K562 (cell line): ENCODE results near the gene SPACA9. TPM values are rescaled to one million over a fixed set of nuclear protein-coding genes. Genes with fewer than 3 reads are reported as not detected.

Experiments
- ATAC-seq: fragments of 200-7000 bp; cut with Tn5 transposase; 3 replicates; pipeline ENCODE4 v1.9.1; 2020; ENCODE audit warnings: moderate library complexity
- BruUV-seq: library from RNA; stranded (reverse); fragments of 400-500 nt; replicated peaks from 2 replicates; lab custom pipeline; 2021; lab: Mats Ljungman, UMichigan
- CTCF ChIA-PET: fragments of 300-600 bp; formaldehyde crosslinking; extraction: SDS; loops from one replicate; lab custom pipeline; 2021; ENCODE audit warnings: low intra/inter-chr PET ratio; lab: Yijun Ruan, JAX
- POLR2A ChIA-PET: fragments of 300-600, 350-650 bp; sonication (Branson Sonifier 250); formaldehyde crosslinking; extraction: SDS; loops from one replicate; lab custom pipeline; 2021; ENCODE audit warnings: antibody characterized with exemption, inconsistent platforms; lab: Yijun Ruan, JAX
- DNase-seq, 4 experiments: peaks; one replicate each; pipeline versions ENCODE4 v3.0.0 to v3.0.0-alpha.2; 2011 to 2018; ENCODE audit warnings: low spot score in 3 of 4, mixed read lengths in 3 of 4; ENCODE audit errors: extremely low read depth in 1 of 4
- FAIRE-seq: peaks from 2 replicates; lab custom pipeline; 2011; peaks lifted over from hg19 to GRCh38; lab: Jason Lieb, UNC
- H2AFZ ChIP-seq: 2 replicates; pipeline ENCODE4 v1.6.0; 2011; ENCODE audit warnings: low read depth, low read length, control low read depth, inconsistent platforms
- H3K27ac ChIP-seq: fragments of 200-600 bp; 3 replicates; pipeline ENCODE4 v1.8.0; 2011; ENCODE audit warnings: low read depth, mild to moderate bottlenecking, control low read depth, inconsistent platforms, low read length, moderate library complexity, mixed read lengths; ENCODE audit errors: extremely low read depth
- H3K27me3 ChIP-seq, 2 experiments: fragments of 300-600 bp in 1 of 2; 2 replicates in 1 of 2; 3 replicates in 1 of 2; pipeline versions ENCODE4 v1.6.0 to v1.8.0; 2011; ENCODE audit warnings: inconsistent platforms in 2 of 2, low read length in 2 of 2, mild to moderate bottlenecking in 1 of 2, mixed read lengths in 1 of 2, moderate library complexity in 1 of 2; ENCODE audit not compliant: control insufficient read depth in 2 of 2, insufficient read depth in 2 of 2
- H3K36me3 ChIP-seq: fragments of 300-600 bp; 3 replicates; pipeline ENCODE4 v1.8.0; 2011; ENCODE audit warnings: mild to moderate bottlenecking, low read length, inconsistent platforms; ENCODE audit not compliant: control insufficient read depth, insufficient read depth
- H3K4me1 ChIP-seq, 2 experiments: fragments of 200-600 bp in 1 of 2; replicated peaks in 1 of 2; 2 replicates in 1 of 2; 3 replicates in 1 of 2; pipeline versions ENCODE4 v1.5.1 to v1.8.0; 2011; ENCODE audit warnings: inconsistent platforms in 2 of 2, low read length in 2 of 2, mild to moderate bottlenecking in 1 of 2, mixed read lengths in 1 of 2, moderate library complexity in 1 of 2; ENCODE audit not compliant: control insufficient read depth in 2 of 2, insufficient read depth in 2 of 2
- H3K4me2 ChIP-seq: 2 replicates; pipeline ENCODE4 v1.6.1; 2011; ENCODE audit warnings: low read length, control low read depth, inconsistent platforms, mixed read lengths; ENCODE audit not compliant: insufficient read depth
- H3K4me3 ChIP-seq: fragments of 200-600 bp; sonication (generic), shearing (Covaris generic); 2 replicates; pipeline ENCODE4 v1.5.1; 2016; ENCODE audit warnings: control low read depth, inconsistent platforms
- H3K79me2 ChIP-seq: fragments of 200-600 bp; 3 replicates; pipeline ENCODE4 v1.8.0; 2011; ENCODE audit warnings: low read length, inconsistent platforms; ENCODE audit not compliant: control insufficient read depth, insufficient read depth
- H3K9ac ChIP-seq, 2 experiments: 2 replicates each; pipeline versions ENCODE4 v1.6.0 to v1.6.1; 2011; ENCODE audit warnings: low read depth in 2 of 2, low read length in 2 of 2, control low read depth in 1 of 2, inconsistent platforms in 1 of 2, mild to moderate bottlenecking in 1 of 2, mixed read lengths in 1 of 2; ENCODE audit not compliant: insufficient read depth in 1 of 2
- H3K9me1 ChIP-seq: one replicate; pipeline ENCODE4 v1.6.0; 2011; ENCODE audit warnings: inconsistent platforms, mild to moderate bottlenecking, low read length, moderate library complexity; ENCODE audit not compliant: control insufficient read depth, insufficient read depth
- H3K9me3 ChIP-seq: replicated peaks from 2 replicates; pipeline ENCODE4 v1.5.1; 2011; ENCODE audit warnings: low read depth, low read length, inconsistent platforms; ENCODE audit not compliant: control insufficient read depth, insufficient read depth
- H4K20me1 ChIP-seq: replicated peaks from 2 replicates; pipeline ENCODE4 v1.6.1; 2011; ENCODE audit warnings: low read length, inconsistent platforms, mixed read lengths; ENCODE audit not compliant: control insufficient read depth, insufficient read depth
- EHMT2 ChIP-seq: fragments of 450-650 bp; IDR thresholded peaks from 2 replicates; pipeline ENCODE4 v1.6.1; 2018; ENCODE audit warnings: antibody characterized with exemption
- NBN ChIP-seq: fragments of 450-650 bp; IDR thresholded peaks from 2 replicates; pipeline ENCODE4 v1.6.1; 2016; ENCODE audit warnings: low read depth, mild to moderate bottlenecking
- NFE2L1 ChIP-seq: fragments of 450-650 bp; IDR thresholded peaks from 2 replicates; pipeline ENCODE4 v1.6.1; 2016; ENCODE audit warnings: missing genetic modification characterization, low read depth, mild to moderate bottlenecking, missing compliant biosample characterization, moderate library complexity, borderline replicate concordance
- SMAD4 ChIP-seq: fragments of 250-450 bp; sonication (Bioruptor Pico); conservative IDR thresholded peaks from 2 replicates; pipeline ENCODE4 v1.8.0; 2021; ENCODE audit warnings: inconsistent platforms, mild to moderate bottlenecking, moderate library complexity
- ZNF23 ChIP-seq: fragments of 250-450 bp; sonication (Bioruptor Pico); IDR thresholded peaks from 2 replicates; pipeline ENCODE4 v1.4.0; 2020; ENCODE audit warnings: mild to moderate bottlenecking
- ZNF253 ChIP-seq: fragments of 250-450 bp; sonication (Bioruptor Pico); conservative IDR thresholded peaks from 2 replicates; pipeline ENCODE4 v1.6.1; 2021; ENCODE audit warnings: mild to moderate bottlenecking
- ZNF408 ChIP-seq: fragments of 250-450 bp; sonication (Bioruptor Pico); IDR thresholded peaks from 2 replicates; pipeline ENCODE4 v1.4.0; 2020; ENCODE audit warnings: low read depth, mild to moderate bottlenecking, moderate library complexity
- ZNF696 ChIP-seq: fragments of 250-450 bp; sonication (Bioruptor Pico); conservative IDR thresholded peaks from 2 replicates; pipeline ENCODE4 v1.4.0; 2020; ENCODE audit warnings: mild to moderate bottlenecking, moderate library complexity
- WGBS: fragments of 100-300 bp; shearing (Covaris generic); methylation state at CpG from one replicate; pipeline ENCODE4 v1.1.6; 2016; ENCODE audit warnings: low coverage, mixed read lengths; ENCODE audit not compliant: insufficient coverage; ENCODE audit errors: missing lambda C conversion rate; 5-methylcytosine and 5-hydroxymethylcytosine counted together
- in situ Hi-C: fragments of 300-500 bp; cut with MboI; formaldehyde crosslinking; loops from 4 replicates; pipeline ENCODE4 v1.15.0; 2018; ENCODE audit warnings: inconsistent platforms, mixed read lengths
- intact Hi-C: fragments of 100-400 bp; cut with micrococcal nuclease; formaldehyde crosslinking; loops from 2 replicates; pipeline ENCODE4 v1.14.2; 2022
- polyA plus RNA-seq, 8 experiments: library from polyadenylated mRNA; depleted of rRNA in 4 of 8; stranded (reverse) in 5 of 8; unstranded in 3 of 8; fragments of >200 nt; fragmentation: Nextera tagmentation in 2 of 8; fragmentation: Illumina TruSeq in 1 of 8; extraction: Ambion mirVana in 2 of 8; extraction: Trizol in 1 of 8; gene quantifications; 2 replicates each; pipeline versions ENCODE4 v1.2.1 to v1.2.3, GENCODE V29; 2011 to 2014; ENCODE audit warnings: inconsistent platforms in 1 of 8, missing spikeins in 1 of 8
- total RNA-seq, 7 experiments: library from RNA; depleted of rRNA in 6 of 7; stranded (reverse); fragments of >200 nt in 6 of 7; fragmentation: Illumina TruSeq in 2 of 7; extraction: Trizol in 2 of 7; gene quantifications; 2 replicates each; pipeline versions ENCODE4 v1.2.1 to v1.2.3, GENCODE V29; 2011 to 2021; ENCODE audit warnings: low replicate concordance in 1 of 7
- TF ChIP-seq, protein P1 (sequence below): sonication (generic); formaldehyde crosslinking; IDR thresholded peaks from 2 replicates; pipeline ENCODE4 v1.8.1; 2023; ENCODE audit warnings: mild to moderate bottlenecking, missing genetic modification reagents
- TF ChIP-seq, protein P2 (sequence below), 2 experiments: fragments of 450-650 bp; IDR thresholded peaks; 2 replicates each; pipeline ENCODE4 v1.6.1; 2018; ENCODE audit warnings: mild to moderate bottlenecking in 2 of 2, low read depth in 1 of 2; ENCODE audit not compliant: partially characterized antibody in 2 of 2
- TF ChIP-seq, protein P3 (sequence below): fragments of 450-650 bp; IDR thresholded peaks from one replicate; pipeline ENCODE4 v1.6.1; 2018; ENCODE audit warnings: mild to moderate bottlenecking, moderate library complexity; ENCODE audit not compliant: partially characterized antibody
- TF ChIP-seq, protein P4 (sequence below): sonication (generic); formaldehyde crosslinking; IDR thresholded peaks from 2 replicates; pipeline ENCODE4 v1.9.0; 2022; ENCODE audit warnings: mild to moderate bottlenecking, missing genetic modification reagents
- TF ChIP-seq, protein P5 (sequence below): IDR thresholded peaks from 2 replicates; pipeline ENCODE4 v1.6.1; 2012; ENCODE audit warnings: low read depth, low read length, improper control_type of control experiment, borderline replicate concordance

SPACA9 gene
- total and polyA plus RNA-seq, 9 of the 15 experiments (the other 6 are each of a cell fraction or from before 2014, with no cell fraction given): 0.06 to 0.51 (median 0.36) TPM

DNA sequence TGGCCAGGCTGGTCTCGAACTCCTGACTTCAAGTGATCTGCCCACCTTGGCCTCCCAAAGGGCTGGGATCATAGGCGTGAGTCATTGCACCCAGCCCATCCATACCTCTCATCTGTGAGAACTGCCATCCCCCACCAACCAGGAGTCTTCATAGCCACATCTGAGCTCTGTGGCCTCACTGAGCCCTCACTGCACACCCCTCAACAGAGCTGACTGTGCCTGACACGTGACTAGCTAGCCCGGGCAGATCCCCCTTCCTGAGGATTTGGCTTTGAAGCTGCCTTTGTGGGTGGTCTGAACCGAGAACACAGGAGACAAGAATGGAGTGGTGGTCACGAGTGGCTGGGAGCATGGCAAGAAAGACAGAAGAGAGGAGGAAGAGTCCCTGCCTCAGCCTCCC, 16.2 kb upstream of the SPACA9 start:
- Histone ChIP-seq H3K4me1 (peaks cover 0 to 7% of the 10 kb centered on the region in 2 experiments; a peak in 1 of 5 replicates), H3K79me2 (no peaks in the 10 kb centered on the region), H3K4me2 (no peak overlapping the region), H3K27ac (no peak overlapping the region), H3K36me3 (no peaks in the 10 kb centered on the region), H3K4me3 (no peak overlapping the region), H4K20me1 (no peaks in the 10 kb centered on the region; the same call in 1 of the 2 replicates), H3K9me1 (no peaks in the 10 kb centered on the region), H3K9ac (no peak overlapping the region), H3K27me3 (peaks cover 43 to 75% of the 10 kb centered on the region in 2 experiments), H3K9me3 (no peaks in the 10 kb centered on the region), H2AFZ (no peak overlapping the region)
- intact Hi-C loops: no loop called here
- ChIA-PET CTCF (no interaction called here), POLR2A (interaction anchor here (0.7 kb wide), 1 partner anchor 43 kb away, joined by 3 read pairs; no protein-coding TSS in a partner anchor)
- 2% methylated on average over 6 of the region's 6 CpGs for WGBS
- DNase-seq (no peak), ATAC-seq (no peak), FAIRE-seq (no peak)
- no TSS peak for BruUV-seq
- in situ Hi-C loops: no loop called here
- TF ChIP-seq NFE2L1 (tag) (no peak), SMAD4 (CRISPR knock-in tag) (no peak), ZNF696 (no peak), ZNF23 (CRISPR knock-in tag) (no peak), NBN (no peak), ZNF408 (no peak), EHMT2 (no peak), ZNF253 (CRISPR knock-in tag) (no peak)
- TF ChIP-seq, protein P1, sequence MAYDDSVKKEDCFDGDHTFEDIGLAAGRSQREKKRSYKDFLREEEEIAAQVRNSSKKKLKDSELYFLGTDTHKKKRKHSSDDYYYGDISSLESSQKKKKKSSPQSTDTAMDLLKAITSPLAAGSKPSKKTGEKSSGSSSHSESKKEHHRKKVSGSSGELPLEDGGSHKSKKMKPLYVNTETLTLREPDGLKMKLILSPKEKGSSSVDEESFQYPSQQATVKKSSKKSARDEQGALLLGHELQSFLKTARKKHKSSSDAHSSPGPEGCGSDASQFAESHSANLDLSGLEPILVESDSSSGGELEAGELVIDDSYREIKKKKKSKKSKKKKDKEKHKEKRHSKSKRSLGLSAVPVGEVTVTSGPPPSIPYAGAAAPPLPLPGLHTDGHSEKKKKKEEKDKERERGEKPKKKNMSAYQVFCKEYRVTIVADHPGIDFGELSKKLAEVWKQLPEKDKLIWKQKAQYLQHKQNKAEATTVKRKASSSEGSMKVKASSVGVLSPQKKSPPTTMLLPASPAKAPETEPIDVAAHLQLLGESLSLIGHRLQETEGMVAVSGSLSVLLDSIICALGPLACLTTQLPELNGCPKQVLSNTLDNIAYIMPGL: no peak
- TF ChIP-seq, protein P2, sequence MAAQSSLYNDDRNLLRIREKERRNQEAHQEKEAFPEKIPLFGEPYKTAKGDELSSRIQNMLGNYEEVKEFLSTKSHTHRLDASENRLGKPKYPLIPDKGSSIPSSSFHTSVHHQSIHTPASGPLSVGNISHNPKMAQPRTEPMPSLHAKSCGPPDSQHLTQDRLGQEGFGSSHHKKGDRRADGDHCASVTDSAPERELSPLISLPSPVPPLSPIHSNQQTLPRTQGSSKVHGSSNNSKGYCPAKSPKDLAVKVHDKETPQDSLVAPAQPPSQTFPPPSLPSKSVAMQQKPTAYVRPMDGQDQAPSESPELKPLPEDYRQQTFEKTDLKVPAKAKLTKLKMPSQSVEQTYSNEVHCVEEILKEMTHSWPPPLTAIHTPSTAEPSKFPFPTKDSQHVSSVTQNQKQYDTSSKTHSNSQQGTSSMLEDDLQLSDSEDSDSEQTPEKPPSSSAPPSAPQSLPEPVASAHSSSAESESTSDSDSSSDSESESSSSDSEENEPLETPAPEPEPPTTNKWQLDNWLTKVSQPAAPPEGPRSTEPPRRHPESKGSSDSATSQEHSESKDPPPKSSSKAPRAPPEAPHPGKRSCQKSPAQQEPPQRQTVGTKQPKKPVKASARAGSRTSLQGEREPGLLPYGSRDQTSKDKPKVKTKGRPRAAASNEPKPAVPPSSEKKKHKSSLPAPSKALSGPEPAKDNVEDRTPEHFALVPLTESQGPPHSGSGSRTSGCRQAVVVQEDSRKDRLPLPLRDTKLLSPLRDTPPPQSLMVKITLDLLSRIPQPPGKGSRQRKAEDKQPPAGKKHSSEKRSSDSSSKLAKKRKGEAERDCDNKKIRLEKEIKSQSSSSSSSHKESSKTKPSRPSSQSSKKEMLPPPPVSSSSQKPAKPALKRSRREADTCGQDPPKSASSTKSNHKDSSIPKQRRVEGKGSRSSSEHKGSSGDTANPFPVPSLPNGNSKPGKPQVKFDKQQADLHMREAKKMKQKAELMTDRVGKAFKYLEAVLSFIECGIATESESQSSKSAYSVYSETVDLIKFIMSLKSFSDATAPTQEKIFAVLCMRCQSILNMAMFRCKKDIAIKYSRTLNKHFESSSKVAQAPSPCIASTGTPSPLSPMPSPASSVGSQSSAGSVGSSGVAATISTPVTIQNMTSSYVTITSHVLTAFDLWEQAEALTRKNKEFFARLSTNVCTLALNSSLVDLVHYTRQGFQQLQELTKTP (IDR thresholded peaks at IDR 0.05; ENCODE audit: low read depth in 1 of 2, partially characterized antibody in 2 of 2): no peak
- TF ChIP-seq, protein P3, sequence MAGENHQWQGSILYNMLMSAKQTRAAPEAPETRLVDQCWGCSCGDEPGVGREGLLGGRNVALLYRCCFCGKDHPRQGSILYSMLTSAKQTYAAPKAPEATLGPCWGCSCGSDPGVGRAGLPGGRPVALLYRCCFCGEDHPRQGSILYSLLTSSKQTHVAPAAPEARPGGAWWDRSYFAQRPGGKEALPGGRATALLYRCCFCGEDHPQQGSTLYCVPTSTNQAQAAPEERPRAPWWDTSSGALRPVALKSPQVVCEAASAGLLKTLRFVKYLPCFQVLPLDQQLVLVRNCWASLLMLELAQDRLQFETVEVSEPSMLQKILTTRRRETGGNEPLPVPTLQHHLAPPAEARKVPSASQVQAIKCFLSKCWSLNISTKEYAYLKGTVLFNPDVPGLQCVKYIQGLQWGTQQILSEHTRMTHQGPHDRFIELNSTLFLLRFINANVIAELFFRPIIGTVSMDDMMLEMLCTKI: no peak
- TF ChIP-seq, protein P4, sequence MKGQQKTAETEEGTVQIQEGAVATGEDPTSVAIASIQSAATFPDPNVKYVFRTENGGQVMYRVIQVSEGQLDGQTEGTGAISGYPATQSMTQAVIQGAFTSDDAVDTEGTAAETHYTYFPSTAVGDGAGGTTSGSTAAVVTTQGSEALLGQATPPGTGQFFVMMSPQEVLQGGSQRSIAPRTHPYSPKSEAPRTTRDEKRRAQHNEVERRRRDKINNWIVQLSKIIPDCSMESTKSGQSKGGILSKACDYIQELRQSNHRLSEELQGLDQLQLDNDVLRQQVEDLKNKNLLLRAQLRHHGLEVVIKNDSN (CRISPR knock-in tag): no peak
- TF ChIP-seq, protein P5, sequence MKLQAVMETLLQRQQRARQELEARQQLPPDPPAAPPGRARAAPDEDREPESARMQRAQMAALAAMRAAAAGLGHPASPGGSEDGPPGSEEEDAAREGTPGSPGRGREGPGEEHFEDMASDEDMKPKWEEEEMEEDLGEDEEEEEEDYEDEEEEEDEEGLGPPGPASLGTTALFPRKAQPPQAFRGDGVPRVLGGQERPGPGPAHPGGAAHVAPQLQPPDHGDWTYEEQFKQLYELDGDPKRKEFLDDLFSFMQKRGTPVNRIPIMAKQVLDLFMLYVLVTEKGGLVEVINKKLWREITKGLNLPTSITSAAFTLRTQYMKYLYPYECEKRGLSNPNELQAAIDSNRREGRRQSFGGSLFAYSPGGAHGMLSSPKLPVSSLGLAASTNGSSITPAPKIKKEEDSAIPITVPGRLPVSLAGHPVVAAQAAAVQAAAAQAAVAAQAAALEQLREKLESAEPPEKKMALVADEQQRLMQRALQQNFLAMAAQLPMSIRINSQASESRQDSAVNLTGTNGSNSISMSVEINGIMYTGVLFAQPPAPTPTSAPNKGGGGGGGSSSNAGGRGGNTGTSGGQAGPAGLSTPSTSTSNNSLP: no peak
